HG03432 (cell line): ENCODE data around the gene DYSF.

Source experiments
- ATAC-seq: cut with Tn5 transposase; IDR thresholded peaks from one replicate; pipeline ENCODE4 v1.9.1; 2021; ENCODE audit warnings: mild to moderate bottlenecking, moderate library complexity; ENCODE audit not compliant: unreplicated experiment

DYSF gene

DNA sequence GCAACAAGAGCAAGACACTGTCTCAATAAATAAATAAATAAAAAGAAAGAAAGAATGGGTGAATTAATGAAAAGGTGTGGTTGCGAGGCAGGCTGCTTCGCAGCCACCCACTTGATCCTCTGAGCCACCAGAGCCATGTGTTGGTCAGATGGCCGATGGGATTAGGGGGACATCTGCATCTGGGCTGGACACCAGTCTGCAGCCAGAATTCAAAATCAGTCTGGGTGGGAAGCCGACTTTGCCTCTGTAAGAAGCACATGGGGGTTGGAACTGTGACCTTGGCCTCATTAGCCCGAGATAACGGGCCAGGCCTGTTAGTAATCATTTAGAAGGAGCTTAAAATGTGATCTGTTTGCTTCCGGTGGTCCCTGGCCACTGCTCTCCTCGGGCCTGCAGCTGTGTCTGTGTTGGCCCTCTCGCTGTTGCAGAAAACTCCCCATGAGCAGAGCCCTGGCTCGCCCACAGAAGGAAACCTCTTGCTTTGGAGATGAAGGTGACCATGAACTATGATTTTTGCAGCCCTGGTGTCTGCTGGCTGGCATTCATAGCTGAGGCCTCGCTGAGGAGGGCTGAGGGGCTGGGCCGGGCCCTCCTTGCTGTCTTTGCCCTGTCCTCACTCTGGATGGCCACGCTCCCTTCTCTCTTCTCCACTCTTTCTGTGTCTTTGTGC lies 94.4 kb downstream of the DYSF start:
- ATAC-seq = no peak

DNA sequence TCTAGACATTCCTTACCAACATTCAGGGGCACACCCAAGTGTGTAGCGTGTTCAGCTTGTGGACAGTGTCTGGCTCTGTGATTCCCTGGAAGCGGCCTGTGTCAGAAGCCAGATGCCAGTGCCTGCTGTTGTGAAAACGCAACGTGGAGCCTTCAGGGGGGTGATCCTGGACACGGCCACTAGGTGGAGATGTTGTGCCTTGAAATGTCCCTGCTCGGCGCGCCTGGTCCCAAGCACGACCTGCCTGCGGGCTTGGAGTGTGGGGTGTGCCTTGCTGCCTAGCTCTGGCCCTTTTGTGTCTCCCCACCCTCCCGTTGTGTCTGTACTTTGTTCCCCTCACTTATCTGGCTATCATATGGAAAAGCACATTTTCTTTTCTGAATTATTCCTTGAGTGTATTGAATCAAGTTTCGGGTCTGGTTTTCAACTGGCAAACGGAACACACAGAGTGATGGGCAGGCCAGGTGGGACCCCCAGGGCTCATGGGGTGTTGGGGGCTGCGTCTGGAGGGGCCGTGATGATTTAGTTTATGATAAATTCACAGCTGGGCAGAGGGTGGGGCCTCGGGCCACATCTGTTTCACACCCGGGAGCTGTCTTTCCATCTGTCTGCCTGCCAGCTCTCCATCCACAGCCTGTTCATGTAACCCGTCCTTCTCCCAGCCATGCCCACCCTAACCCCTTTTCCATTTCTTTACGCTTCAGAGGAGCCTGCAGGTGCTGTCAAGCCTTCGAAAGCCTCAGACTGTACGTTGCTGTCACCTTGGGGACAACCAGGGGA lies 95.5 kb downstream of the DYSF start:
- no peak for ATAC-seq

DNA sequence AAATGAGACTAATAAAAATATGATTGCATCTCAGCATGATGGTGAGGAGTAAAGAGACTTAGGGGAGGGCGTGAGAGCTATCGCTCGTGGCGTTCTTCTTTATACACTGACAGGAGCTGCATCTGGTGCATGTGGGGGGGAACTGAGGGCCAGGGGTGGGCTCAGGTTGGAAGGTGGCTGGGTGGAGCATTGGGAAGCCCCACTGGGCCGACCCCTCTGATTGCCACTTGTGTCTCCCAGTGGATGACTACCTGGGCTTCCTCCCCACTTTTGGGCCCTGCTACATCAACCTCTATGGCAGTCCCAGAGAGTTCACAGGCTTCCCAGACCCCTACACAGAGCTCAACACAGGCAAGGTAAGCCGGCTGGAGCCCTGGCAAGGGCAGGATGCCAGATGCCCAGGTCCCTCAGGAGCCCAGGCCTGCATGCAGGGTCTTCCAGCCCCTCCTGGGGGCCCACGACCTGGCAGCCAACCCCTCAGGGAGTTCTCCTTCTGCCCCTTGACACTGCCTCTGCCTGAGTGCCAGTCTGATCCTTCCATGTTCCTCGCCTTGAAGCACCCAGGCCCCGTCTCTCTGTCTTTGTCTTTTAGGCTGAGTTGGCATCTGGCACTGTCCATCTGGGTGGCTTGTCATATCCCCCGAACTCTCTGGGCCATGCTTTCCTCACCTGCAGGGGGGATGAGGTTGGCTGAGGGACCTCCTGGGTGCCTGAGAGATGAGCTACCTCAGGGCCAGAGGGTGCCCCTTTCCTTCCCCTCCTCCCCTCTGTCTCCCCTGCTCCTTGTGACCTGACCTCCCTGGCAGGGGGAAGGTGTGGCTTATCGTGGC lies 97.7 kb downstream of the DYSF start:
- no peak for ATAC-seq

DNA sequence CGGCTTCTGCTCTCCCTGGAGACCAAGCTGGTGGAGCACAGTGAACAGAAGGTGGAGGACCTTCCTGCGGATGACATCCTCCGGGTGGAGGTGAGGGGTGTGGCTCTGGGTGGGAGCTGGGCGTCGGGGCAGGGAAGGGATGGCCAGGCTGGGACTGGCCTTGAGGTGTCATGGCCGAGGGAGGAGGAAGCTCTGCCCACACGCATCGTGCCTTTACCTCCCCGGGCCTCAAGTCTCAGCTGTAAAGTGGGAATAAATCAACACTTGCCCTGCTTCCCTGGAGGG lies 98.2 kb downstream of the DYSF start:
- no peak for ATAC-seq

DNA sequence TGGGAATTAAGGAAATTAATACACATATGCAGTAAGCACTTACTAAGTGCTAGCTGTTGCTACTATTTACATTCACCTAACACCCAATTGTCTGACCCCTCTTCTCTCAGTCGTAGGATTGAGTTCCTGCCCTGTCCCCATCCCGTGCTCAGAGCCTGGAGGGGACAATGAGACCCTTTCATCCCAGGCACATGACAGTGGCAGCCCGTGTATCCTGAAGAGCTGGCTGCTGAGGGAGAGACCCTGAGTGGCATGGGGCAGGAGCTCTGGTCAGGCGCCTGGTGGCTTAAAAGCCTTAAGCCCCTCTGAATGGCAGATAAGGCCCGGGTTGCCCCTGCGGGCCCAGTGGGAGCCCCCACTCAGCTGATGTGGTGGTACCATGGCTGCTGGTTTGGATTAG lies 99.0 kb downstream of the DYSF start:
- ATAC-seq = no peak

DNA sequence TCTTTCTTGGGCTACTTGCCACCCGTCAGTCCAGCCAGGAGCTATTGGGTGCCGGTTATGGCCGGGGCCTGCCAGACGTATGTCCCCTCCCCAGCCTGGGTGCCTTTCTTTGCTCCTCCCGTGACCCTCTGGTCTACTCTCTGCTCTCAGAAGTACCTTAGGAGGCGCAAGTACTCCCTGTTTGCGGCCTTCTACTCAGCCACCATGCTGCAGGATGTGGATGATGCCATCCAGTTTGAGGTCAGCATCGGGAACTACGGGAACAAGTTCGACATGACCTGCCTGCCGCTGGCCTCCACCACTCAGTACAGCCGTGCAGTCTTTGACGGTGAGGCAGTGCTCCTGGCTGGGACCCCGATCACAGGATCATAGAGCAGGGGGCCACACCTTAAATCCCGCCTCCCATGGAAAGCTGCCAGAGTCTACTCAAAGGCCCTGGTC lies 99.5 kb downstream of the DYSF start:
- no peak for ATAC-seq

DNA sequence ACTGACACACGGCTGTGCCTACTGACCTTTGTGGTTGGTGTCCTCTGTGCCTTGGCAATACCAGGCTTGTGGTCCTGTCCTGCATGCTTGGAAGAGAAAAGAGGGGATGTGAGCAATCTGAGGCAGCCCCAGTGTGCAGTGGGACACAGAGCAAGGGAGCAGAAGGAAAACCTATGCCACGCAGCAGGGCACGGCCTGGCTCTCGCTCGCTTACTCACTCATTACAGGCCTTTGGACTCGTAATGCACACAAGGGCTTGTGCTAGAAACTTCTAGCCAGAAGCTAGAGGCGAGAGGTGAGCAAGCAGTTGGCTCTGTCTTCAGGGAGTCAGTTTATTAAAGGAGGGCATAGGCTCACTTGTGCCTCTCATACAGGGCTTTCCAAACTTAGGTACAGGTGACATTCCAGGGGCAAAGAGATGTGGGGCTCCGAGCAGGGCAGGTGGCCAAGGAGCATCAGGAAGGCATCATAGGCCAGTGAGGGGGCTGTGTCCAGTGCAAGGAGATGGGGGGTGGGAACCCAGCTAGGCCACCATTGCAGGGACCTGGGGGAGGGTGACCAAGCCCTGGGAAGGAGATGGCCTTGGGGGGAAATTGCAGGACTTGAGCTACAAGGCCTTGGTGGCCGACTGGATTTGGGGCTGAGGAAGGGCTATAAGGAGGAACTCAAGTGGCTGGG lies 100.8 kb downstream of the DYSF start:
- ATAC-seq = no peak

DNA sequence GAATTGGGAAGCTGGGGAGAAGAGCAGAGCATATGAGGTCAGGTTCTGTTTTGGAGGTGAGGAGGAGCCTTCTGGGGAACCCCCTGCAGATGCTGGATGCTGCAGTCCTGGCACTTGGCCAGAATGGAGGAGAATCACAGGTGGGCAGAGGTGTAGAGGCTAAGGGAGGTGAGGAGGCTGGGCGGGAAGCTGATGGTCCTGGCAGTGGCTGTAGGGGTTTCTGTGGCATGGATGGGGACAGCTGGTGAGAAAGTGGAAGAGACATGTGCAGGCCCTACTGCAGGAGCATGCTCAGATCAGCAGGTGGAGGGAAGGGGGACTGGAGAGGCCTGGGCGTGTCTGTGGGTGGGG lies 101.3 kb downstream of the DYSF start:
- ATAC-seq = no peak

DNA sequence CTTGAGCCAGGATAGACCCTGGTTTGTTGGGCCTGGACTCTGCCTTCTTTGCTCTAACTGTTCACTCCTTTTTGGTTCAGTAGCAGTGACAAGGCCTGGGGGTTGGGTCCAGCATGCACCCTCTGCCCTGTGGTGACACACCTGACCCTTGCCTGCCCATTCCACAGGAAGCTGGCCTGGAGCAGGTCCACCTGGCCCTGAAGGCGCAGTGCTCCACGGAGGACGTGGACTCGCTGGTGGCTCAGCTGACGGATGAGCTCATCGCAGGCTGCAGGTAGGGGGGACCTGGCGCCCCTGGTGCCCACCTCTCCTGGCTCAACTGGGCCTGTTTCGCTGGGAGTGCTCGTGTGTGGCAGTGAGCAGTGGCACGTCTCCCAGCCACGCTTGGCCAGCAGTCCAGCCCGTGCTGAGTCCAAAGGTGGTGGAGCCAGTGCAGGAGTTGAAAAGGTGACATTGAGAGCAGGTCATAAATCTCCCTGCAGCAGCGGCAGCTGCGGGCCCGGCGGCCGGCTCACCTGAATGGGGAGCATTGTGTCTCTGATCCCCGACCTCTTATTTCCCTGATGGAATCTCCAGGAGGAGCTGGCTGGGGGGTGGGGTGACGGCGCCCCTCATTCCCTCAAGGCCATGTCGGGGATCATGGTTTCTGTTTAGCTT lies 102.6 kb downstream of the DYSF start:
- ATAC-seq = no peak

DNA sequence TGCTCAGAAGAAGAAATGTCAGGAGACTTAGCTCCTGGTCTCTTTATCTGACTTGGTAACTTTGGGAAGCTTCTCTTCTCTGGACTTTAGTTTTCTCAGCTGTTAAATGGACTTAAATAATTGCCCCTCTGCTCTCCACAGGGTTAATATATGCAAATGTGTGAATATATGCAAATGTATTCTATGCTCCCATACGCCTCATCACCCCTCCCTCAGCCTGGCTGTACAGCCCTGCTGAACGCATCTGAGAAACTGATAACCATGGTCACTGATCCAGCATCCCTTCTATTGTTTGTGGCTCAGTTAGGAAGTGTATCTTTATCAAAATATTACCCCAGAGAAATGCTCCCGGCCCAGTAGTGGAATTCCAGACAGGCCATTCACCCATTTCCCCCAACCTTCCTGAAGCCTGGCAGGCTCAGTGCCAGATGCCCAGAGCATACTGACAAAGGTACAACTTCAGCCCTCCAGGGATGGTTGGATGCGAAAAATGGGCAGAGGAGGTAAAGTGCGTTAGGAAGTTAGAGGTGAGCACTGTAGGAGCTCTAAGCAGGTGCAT lies 103.4 kb downstream of the DYSF start:
- no peak for ATAC-seq

DNA sequence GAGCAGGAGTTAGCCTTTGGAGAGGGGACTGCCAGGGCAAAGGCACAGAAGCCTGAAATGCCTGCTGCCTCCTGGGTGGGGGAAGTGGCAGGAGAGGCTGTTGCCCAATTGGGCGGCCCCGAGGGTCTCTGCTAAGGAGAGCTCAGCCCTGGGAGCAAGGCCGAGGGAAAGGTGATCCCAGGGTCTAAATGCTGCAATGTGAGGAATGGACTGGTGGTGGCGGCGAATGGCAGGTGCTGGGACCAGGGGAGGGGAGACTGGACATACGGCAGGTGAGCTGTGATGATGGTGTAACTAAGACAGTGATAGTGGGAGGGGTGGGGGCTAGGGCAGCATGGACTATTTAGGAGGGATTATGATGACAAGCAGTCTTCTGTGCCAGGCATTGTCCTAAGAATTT lies 104.0 kb downstream of the DYSF start:
- ATAC-seq = no peak

DNA sequence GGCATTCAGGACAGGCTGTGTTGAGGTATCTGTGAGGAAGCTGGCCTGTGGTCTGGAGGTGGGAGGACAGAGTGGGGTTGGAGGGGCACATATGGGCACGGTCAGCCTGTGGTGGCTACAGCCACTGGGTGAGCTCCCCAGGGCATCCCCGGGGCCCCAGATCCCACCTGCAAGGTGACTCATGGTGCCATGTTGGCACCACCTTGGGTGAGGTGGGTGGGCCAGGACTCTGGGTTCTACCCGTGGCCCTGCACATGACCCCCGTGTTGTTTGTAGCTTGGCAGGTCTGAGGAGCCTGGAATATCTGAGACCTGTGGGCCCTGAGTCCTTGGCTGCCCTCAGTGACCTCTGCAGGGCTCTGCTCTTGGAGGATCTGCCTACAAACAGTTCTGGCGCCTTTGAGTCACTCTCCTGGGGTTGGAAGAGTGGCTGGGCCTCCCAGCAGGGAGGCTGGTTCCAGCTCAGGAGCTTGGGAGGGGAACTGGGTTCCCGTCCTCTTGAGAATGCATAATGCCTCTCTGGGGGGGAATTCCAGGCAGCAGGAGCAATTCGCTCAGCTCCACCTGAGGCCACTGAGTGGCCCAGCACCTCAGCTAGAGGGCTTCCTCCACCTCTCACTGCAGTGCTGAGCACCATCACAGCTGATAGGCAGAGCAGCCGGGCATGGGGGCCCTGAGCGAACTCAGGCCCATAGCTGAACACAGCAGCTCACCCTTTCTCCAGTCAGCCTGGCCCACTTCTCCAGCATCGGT lies 105.1 kb downstream of the DYSF start:
- no peak for ATAC-seq

DNA sequence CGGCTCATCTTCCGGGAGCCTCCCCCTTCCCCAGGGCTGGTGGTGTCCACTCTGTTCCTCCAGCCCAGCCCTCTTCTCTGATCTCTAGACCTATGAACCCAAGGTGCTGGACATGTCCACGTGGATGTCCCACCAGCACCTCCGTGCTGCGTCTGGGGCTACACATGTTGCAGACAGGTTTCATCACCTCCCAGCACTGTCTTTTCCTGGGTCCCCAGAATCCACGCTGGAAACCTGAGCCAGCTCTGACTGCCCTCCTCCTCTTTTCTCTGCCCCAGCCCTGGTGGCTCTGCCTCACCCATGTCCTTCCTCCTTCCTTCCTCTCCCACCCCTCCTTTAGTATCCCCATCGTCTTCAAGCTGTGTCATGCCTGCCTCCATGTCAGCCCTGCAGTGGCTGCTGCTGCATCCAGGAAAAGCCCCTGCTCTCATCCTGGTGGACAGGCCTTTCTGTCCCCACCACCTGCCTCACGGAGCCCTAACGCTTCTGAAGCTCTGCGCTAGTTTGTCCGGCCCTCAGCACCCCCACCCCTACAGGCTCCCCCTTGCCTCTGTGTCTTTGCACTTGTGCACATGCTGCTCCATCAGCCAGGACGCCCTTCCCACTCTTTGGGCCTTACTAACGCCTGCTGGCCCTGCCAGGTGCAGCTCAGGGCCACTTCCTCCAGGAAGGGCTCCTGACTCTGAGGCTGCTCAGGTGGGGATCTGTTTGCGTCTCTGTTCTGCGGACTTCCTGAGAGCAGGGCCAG lies 105.9 kb downstream of the DYSF start:
- no peak for ATAC-seq

DNA sequence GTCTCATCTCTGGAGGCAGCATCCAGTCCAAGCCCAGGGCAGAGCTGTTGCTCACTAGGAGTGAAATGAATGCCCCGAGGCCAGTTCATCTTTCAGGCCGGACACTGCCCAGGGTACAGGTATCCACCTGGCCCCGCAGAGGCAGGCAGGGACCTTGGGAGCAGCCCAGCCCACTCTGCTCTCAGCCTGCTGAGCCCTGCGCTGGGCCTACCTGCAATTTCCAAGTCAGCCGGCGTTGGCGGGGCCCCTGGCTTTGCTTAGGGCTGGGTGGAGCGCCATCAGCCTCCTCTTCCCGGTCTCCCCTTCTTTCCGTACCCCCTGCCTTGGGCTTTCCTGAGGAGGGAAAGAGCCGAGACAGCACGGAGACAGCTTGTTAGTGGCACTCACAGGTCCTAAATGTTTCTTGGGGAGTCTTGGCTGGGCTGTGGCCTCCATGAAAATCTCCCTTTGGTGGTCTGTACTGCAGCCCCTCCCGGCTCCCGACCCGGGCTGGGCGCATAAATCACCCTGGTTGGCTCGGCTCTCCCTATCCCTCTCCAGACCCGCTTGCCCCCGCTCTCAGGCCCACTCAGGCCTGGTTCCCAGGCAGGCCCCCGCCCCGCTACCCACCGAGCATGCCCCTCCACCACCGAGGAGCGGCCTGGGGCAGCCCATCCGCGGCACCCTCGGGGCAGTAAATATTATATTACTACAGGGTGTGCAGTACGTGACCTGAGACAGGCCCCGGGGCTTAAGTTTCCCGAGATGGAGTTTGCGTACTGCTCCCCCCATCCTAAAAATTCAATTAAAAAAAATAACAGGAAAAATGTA lies 106.7 kb downstream of the DYSF start:
- no peak for ATAC-seq

DNA sequence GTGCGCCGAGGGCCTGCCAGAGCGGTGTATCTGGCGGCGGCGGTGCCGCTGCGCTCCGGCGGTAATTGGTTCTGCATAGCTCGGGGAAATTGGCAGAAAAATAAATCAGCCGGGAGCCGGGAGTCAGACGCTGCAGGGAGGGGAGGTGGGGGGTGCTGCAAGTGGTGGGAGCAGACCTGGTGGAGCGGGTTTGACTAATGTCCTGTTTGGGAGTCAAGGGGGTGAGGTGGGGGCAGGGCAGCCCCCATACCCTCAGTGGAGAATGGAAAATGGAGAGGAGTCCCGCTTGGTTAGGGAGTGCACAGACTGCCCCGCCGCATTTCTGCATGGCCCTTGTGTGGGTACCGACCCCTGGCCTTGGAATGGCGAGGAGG lies 107.3 kb downstream of the DYSF start:
- no peak for ATAC-seq

DNA sequence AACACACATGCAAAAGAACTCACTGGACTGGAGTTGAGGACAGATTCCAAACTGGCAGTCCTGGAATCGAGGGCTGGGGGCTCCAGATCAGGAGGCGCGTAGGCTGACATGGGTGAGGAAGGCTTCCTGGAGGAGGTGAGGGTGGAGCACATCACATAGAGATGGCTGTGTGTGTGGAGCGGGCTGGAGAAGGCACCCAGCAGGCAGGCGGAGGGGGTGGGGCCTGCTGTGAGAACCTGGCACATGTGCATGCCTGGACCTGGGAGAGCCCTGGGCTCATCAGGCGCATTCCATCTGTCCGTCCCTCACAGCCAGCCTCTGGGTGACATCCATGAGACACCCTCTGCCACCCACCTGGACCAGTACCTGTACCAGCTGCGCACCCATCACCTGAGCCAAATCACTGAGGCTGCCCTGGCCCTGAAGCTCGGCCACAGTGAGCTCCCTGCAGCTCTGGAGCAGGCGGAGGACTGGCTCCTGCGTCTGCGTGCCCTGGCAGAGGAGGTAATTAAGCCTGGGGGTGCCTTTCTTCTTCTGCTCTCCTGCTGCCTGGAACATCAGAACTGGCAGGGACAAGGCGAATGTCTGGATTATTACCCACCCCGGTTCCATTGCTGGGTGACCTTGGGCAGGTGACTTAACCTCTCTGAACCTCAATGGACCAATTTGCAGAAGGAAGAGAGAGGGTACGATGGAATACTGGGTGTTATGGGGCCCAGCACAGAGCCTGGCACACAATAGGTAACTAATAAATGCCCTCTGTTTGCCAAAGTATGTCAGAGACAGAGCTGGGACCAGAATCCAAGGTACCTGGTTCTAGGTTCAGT lies 108.3 kb downstream of the DYSF start:
- ATAC-seq = no peak

DNA sequence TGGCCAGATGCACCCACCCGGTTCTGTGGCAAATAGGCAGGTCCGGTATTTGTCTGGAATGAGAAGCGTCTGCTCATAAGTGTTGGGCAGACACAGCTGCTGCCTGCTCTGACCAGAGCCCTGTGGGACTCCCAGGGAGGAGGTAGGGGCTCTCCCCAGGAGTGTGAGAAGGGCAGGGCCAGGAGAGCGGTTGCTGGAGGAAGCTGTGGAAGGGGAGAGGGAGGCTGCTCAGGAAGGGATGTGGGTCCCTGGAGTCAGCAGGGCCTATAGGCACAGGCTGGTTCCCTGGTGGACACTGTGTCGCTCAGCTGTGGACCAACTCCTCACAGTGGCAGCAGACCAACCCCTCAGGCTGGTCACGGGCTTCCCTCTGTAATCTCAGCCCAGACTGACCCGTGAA lies 109.2 kb downstream of the DYSF start:
- no peak for ATAC-seq

DNA sequence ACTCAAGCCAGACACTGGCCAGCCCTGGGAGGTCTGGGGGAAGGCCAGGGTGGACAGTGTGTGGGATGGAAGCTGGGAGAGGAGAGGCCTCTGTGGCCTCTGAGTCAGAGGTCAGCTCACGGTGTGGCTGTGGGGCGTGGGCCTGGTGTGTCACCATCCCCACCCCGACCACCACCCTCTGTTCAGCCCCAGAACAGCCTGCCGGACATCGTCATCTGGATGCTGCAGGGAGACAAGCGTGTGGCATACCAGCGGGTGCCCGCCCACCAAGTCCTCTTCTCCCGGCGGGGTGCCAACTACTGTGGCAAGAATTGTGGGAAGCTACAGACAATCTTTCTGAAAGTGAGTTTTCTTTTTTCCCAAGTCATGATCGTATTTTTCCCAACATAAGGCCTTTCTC lies 110.5 kb downstream of the DYSF start:
- ATAC-seq = no peak
